H1 (cell line): ENCODE results near the gene GRID2. TPM values are rescaled to one million over a fixed set of nuclear protein-coding genes. Genes with fewer than 3 reads are reported as not detected.

Experiments used
- CTCF ChIA-PET: fragments of 300-600 bp; sonication (Branson Sonifier 250); formaldehyde crosslinking; loops from one replicate; lab custom pipeline; 2021; ENCODE audit not compliant: partially characterized antibody; lab: Charles Lee
- POLR2A ChIA-PET: fragments of 300-600 bp; sonication (Branson Sonifier 250); formaldehyde crosslinking; loops from one replicate; lab custom pipeline; 2021; ENCODE audit warnings: inconsistent platforms; ENCODE audit not compliant: partially characterized antibody; lab: Charles Lee
- DNase-seq, 2 experiments: peaks; one replicate each; pipeline versions ENCODE4 v3.0.0 to v3.0.0-alpha.2; 2010 to 2022; ENCODE audit warnings: low spot score in 2 of 2, low read depth in 1 of 2, mixed read lengths in 1 of 2
- FAIRE-seq: peaks from 2 replicates; lab custom pipeline; 2011; peaks lifted over from hg19 to GRCh38; lab: Jason Lieb, UNC
- H2AFZ ChIP-seq: 2 replicates; pipeline ENCODE4 v1.8.1; 2012; ENCODE audit warnings: low read length, inconsistent platforms
- H2AK5ac ChIP-seq: 2 replicates; pipeline ENCODE4 v1.6.1; 2013; ENCODE audit warnings: low read depth, low read length
- H2BK120ac ChIP-seq: replicated peaks from 2 replicates; pipeline ENCODE3; 2013; ENCODE audit warnings: low read depth, low read length, inconsistent platforms
- H2BK12ac ChIP-seq: 2 replicates; pipeline ENCODE4 v1.6.1; 2013; ENCODE audit warnings: low read depth, low read length
- H2BK15ac ChIP-seq: 2 replicates; pipeline ENCODE4 v1.6.1; 2013; ENCODE audit warnings: low read length
- H2BK20ac ChIP-seq: 2 replicates; pipeline ENCODE4 v1.6.1; 2013; ENCODE audit warnings: low read length
- H2BK5ac ChIP-seq: 2 replicates; pipeline ENCODE4 v1.6.1; 2013; ENCODE audit warnings: low read depth, low read length
- H3K14ac ChIP-seq: 2 replicates; pipeline ENCODE4 v1.6.1; 2013; ENCODE audit warnings: inconsistent platforms; ENCODE audit not compliant: insufficient read length
- H3K18ac ChIP-seq: 2 replicates; pipeline ENCODE4 v1.6.1; 2013; ENCODE audit warnings: low read length; ENCODE audit errors: extremely low read depth
- H3K23ac ChIP-seq: 2 replicates; pipeline ENCODE4 v1.6.1; 2013; ENCODE audit warnings: inconsistent platforms; ENCODE audit not compliant: insufficient read length
- H3K23me2 ChIP-seq: 2 replicates; pipeline ENCODE4 v1.6.1; 2013; ENCODE audit warnings: low read depth, low read length
- H3K27ac ChIP-seq: 2 replicates; pipeline ENCODE4 v1.6.1; 2011; ENCODE audit warnings: low read depth, low read length, inconsistent platforms
- H3K27me3 ChIP-seq, 4 experiments: replicated peaks in 1 of 4; 1 replicate in 1 of 4; 2 replicates in 3 of 4; pipeline versions ENCODE4 v1.6.1 to v1.8.1; 2011 to 2013; ENCODE audit warnings: low read length in 3 of 4, mild to moderate bottlenecking in 3 of 4, inconsistent platforms in 2 of 4, mixed read lengths in 2 of 4, moderate library complexity in 1 of 4; ENCODE audit not compliant: control insufficient read depth in 3 of 4, insufficient read depth in 3 of 4; ENCODE audit errors: extremely low read depth in 1 of 4
- H3K36me3 ChIP-seq, 4 experiments: 2 replicates each; pipeline versions ENCODE4 v1.6.1 to v1.8.1; 2011 to 2013; ENCODE audit warnings: mild to moderate bottlenecking in 4 of 4, low read length in 3 of 4, moderate library complexity in 2 of 4, control low read depth in 1 of 4, inconsistent platforms in 1 of 4; ENCODE audit not compliant: insufficient read depth in 4 of 4, control insufficient read depth in 2 of 4
- H3K4ac ChIP-seq: replicated peaks from 2 replicates; pipeline ENCODE3; 2013; ENCODE audit warnings: low read length, low read depth, mixed read lengths, inconsistent platforms; ENCODE audit not compliant: insufficient read length
- H3K4me1 ChIP-seq, 4 experiments: replicated peaks in 1 of 4; 1 replicate in 1 of 4; 2 replicates in 3 of 4; pipeline versions ENCODE4 v1.6.1 to v1.8.1; 2011 to 2013; ENCODE audit warnings: low read length in 3 of 4, inconsistent platforms in 2 of 4, mixed read lengths in 1 of 4; ENCODE audit not compliant: insufficient read depth in 4 of 4, control insufficient read depth in 3 of 4
- H3K4me2 ChIP-seq, 2 experiments: 2 replicates each; pipeline versions ENCODE4 v1.6.1 to v1.8.1; 2011 to 2013; ENCODE audit warnings: low read depth in 2 of 2, low read length in 2 of 2, control low read depth in 1 of 2, inconsistent platforms in 1 of 2, mild to moderate bottlenecking in 1 of 2; ENCODE audit not compliant: insufficient read depth in 1 of 2
- H3K4me3 ChIP-seq, 4 experiments: fragments of 200-600, 300-600 bp in 1 of 4; sonication (generic), shearing (Covaris generic), sonication (Bioruptor Twin) in 1 of 4; 2 replicates each; pipeline versions ENCODE4 v1.5.1 to v1.8.1; 2011 to 2016; ENCODE audit warnings: low read length in 4 of 4, low read depth in 3 of 4, control low read depth in 2 of 4, inconsistent platforms in 2 of 4, mild to moderate bottlenecking in 2 of 4, mixed read lengths in 1 of 4, moderate library complexity in 1 of 4; ENCODE audit not compliant: insufficient read depth in 2 of 4; ENCODE audit errors: extremely low read depth in 1 of 4
- H3K56ac ChIP-seq: replicated peaks from 2 replicates; pipeline ENCODE3; 2013; ENCODE audit warnings: low read depth, mild to moderate bottlenecking, mixed read lengths, low read length, inconsistent platforms; ENCODE audit not compliant: insufficient read length
- H3K79me1 ChIP-seq: 2 replicates; pipeline ENCODE4 v1.6.1; 2013; ENCODE audit warnings: low read depth, low read length, control low read depth
- H3K79me2 ChIP-seq, 2 experiments: 2 replicates each; pipeline versions ENCODE4 v1.6.1 to v1.8.1; 2012 to 2013; ENCODE audit warnings: low read length in 2 of 2, mild to moderate bottlenecking in 2 of 2, inconsistent platforms in 1 of 2; ENCODE audit not compliant: insufficient read depth in 2 of 2, control insufficient read depth in 1 of 2
- H3K9ac ChIP-seq, 4 experiments: replicated peaks in 1 of 4; 1 replicate in 1 of 4; 2 replicates in 3 of 4; pipeline versions ENCODE4 v1.6.1 to v1.8.1; 2011 to 2013; ENCODE audit warnings: low read depth in 3 of 4, low read length in 3 of 4, control low read depth in 2 of 4, mild to moderate bottlenecking in 2 of 4, moderate library complexity in 2 of 4, inconsistent platforms in 1 of 4; ENCODE audit errors: extremely low read depth in 1 of 4
- H3K9me3 ChIP-seq, 2 experiments: 2 replicates each; pipeline versions ENCODE4 v1.6.1 to v1.8.1; 2012 to 2013; ENCODE audit warnings: mild to moderate bottlenecking in 2 of 2, moderate library complexity in 2 of 2, control low read depth in 1 of 2, inconsistent platforms in 1 of 2, low read depth in 1 of 2, low read length in 1 of 2, mixed read lengths in 1 of 2; ENCODE audit not compliant: insufficient read depth in 2 of 2
- H4K20me1 ChIP-seq, 2 experiments: replicated peaks in 1 of 2; 2 replicates each; pipeline versions ENCODE3 to v1.8.1; 2011 to 2013; ENCODE audit warnings: inconsistent platforms in 2 of 2, low read length in 2 of 2, mild to moderate bottlenecking in 1 of 2; ENCODE audit not compliant: insufficient read depth in 2 of 2, control insufficient read depth in 1 of 2
- H4K5ac ChIP-seq: 2 replicates; pipeline ENCODE4 v1.6.1; 2013; ENCODE audit warnings: low read length, low read depth, mixed read lengths, inconsistent platforms; ENCODE audit not compliant: insufficient read length
- H4K8ac ChIP-seq: 2 replicates; pipeline ENCODE4 v1.8.0; 2013; ENCODE audit warnings: mild to moderate bottlenecking, moderate library complexity, low read length, inconsistent platforms; ENCODE audit not compliant: insufficient read depth; ENCODE audit errors: extremely low read depth
- H4K91ac ChIP-seq: replicated peaks from 2 replicates; pipeline ENCODE3; 2013; ENCODE audit warnings: low read length, mixed read lengths, inconsistent platforms; ENCODE audit not compliant: insufficient read length
- BRCA1 ChIP-seq: IDR thresholded peaks from 2 replicates; pipeline ENCODE4 v1.6.1; 2012; ENCODE audit warnings: low read depth, low read length, improper control_type of control experiment
- CBX8 ChIP-seq: fragments of 300-800, 300-1000 bp; sonication (generic); IDR thresholded peaks from 2 replicates; pipeline ENCODE4 v1.7.1; 2016; ENCODE audit warnings: low read depth, low read length, borderline replicate concordance
- CHD1 ChIP-seq: IDR thresholded peaks from 2 replicates; pipeline ENCODE4 v1.6.1; 2012; ENCODE audit warnings: low read depth, low read length, improper control_type of control experiment
- EGR1 ChIP-seq: IDR thresholded peaks from 2 replicates; pipeline ENCODE4 v1.6.1; 2011; ENCODE audit warnings: low read depth, low read length, borderline replicate concordance
- EP300 ChIP-seq, 2 experiments: IDR thresholded peaks; 1 replicate in 1 of 2; 2 replicates in 1 of 2; pipeline ENCODE4 v1.6.1; 2011 to 2012; ENCODE audit warnings: low read depth in 2 of 2, low read length in 2 of 2, mild to moderate bottlenecking in 2 of 2, borderline replicate concordance in 1 of 2, inconsistent platforms in 1 of 2, moderate library complexity in 1 of 2
- HDAC6 ChIP-seq: IDR thresholded peaks from one replicate; pipeline ENCODE4 v1.7.1; 2012; ENCODE audit warnings: low read depth, mild to moderate bottlenecking, inconsistent platforms, low read length, moderate library complexity
- JUN ChIP-seq: IDR thresholded peaks from 2 replicates; pipeline ENCODE4 v1.6.1; 2011; ENCODE audit warnings: low read depth, mild to moderate bottlenecking, improper control_type of control experiment, low read length
- MAX ChIP-seq: IDR thresholded peaks from 2 replicates; pipeline ENCODE4 v1.6.1; 2012; ENCODE audit warnings: inconsistent platforms
- NANOG ChIP-seq: IDR thresholded peaks from 2 replicates; pipeline ENCODE4 v1.6.1; 2011; ENCODE audit warnings: low read length, low read depth, mild to moderate bottlenecking, inconsistent platforms; ENCODE audit not compliant: insufficient read depth, poor library complexity, severe bottlenecking
- NRF1 ChIP-seq: IDR thresholded peaks from 2 replicates; pipeline ENCODE4 v1.6.1; 2011; ENCODE audit warnings: mild to moderate bottlenecking, low read depth, low read length, improper control_type of control experiment
- RFX5 ChIP-seq: IDR thresholded peaks from 2 replicates; pipeline ENCODE4 v1.6.1; 2011; ENCODE audit warnings: low read depth, low read length, improper control_type of control experiment, borderline replicate concordance
- TBP ChIP-seq: IDR thresholded peaks from 2 replicates; pipeline ENCODE4 v1.6.1; 2011; ENCODE audit warnings: low read depth, low read length, improper control_type of control experiment
- TCF12 ChIP-seq: IDR thresholded peaks from 2 replicates; pipeline ENCODE4 v1.6.1; 2011; ENCODE audit warnings: low read depth, mild to moderate bottlenecking, low read length
- WGBS, 2 experiments: shearing (Covaris generic) in 1 of 2; methylation state at CpG; one replicate each; pipeline versions ENCODE4 v1.1.6 to v1.1.7; 2013 to 2015; ENCODE audit warnings: low lambda C conversion rate in 2 of 2, mixed read lengths in 2 of 2, inconsistent platforms in 1 of 2, low coverage in 1 of 2, missing lambda C conversion rate in 1 of 2; ENCODE audit not compliant: insufficient replicate concordance in 2 of 2, insufficient coverage in 1 of 2, insufficient read length in 1 of 2; ENCODE audit errors: extremely low coverage in 1 of 2, missing lambda C conversion rate in 1 of 2; 5-methylcytosine and 5-hydroxymethylcytosine counted together
- polyA plus RNA-seq, 7 experiments: library from polyadenylated mRNA; depleted of rRNA in 3 of 7; stranded (reverse) in 5 of 7; unstranded in 2 of 7; fragments of >200 nt in 5 of 7; fragments of 200-250 nt in 2 of 7; gene quantifications; 1 replicate in 5 of 7; 2 replicates in 1 of 7; 4 replicates in 1 of 7; pipeline versions ENCODE4 v1.2.1 to v1.2.3, GENCODE V29; 2011 to 2013; ENCODE audit warnings: missing spikeins in 2 of 7, mixed read lengths in 2 of 7
- total RNA-seq: library from RNA; stranded (reverse); fragmentation: NEBNext Ultra II Directional; extraction: Animal tissue kit (Norgen Biotek cat#: 25700); gene quantifications from 2 replicates; pipeline ENCODE4 v1.2.1, GENCODE V29; 2021

Gene GRID2
- total and polyA plus RNA-seq, 2 of the 8 experiments (the other 6 are each of a cell fraction or from before 2014, with no cell fraction given): 31.1 to 81.9 TPM

GRCh38 chr4:93776386-93777080 lies 1472.8 kb downstream of the GRID2 start:
- no peak overlapping the region for H3K4me2 ChIP-seq
- H3K9me3 ChIP-seq: no peaks in the 10 kb centered on the region
- WGBS, 2 experiments: 86% methylated on average over 4 of the region's 4 CpGs; no CpG with 5 or more reads in 1 of the 2 experiments
- no peak overlapping the region for H2BK5ac ChIP-seq
- peaks cover 0 to 3% (median 0%) of the 10 kb centered on the region in 4 experiments; a peak in 2 of 7 replicates for H3K4me1 ChIP-seq
- no peak overlapping the region for H4K8ac ChIP-seq
- no peaks in the 10 kb centered on the region for H4K20me1 ChIP-seq
- H2BK15ac ChIP-seq: no peak overlapping the region
- no peak for FAIRE-seq
- CTCF ChIA-PET: interaction anchor here (1.1 to 1.8 kb wide), 4 partner anchors 9 to 66 kb away, joined by 3 to 4 read pairs (median 3); no protein-coding TSS in a partner anchor
- peaks cover 0 to 2% (median 0%) of the 10 kb centered on the region in 4 experiments; a peak in 1 of 8 replicates for H3K36me3 ChIP-seq
- H2AFZ ChIP-seq: no peak overlapping the region
- no peak for DNase-seq
- H3K9ac ChIP-seq: no peak overlapping the region
- no peak overlapping the region for H2BK120ac ChIP-seq
- no peak overlapping the region for H3K27ac ChIP-seq
- no peaks in the 10 kb centered on the region for H3K79me2 ChIP-seq
- POLR2A ChIA-PET: no interaction called here
- no peak overlapping the region for H3K56ac ChIP-seq
- H3K4ac ChIP-seq: no peak overlapping the region
- H2AK5ac ChIP-seq: no peak overlapping the region
- no peak overlapping the region for H3K18ac ChIP-seq
- no peak overlapping the region for H3K4me3 ChIP-seq
- H4K91ac ChIP-seq: no peak overlapping the region
- H2BK20ac ChIP-seq: no peak overlapping the region
- H3K23me2 ChIP-seq: no peaks in the 10 kb centered on the region
- no peak overlapping the region for H3K23ac ChIP-seq
- no peaks in the 10 kb centered on the region for H3K79me1 ChIP-seq
- H3K14ac ChIP-seq: no peak overlapping the region
- no peak overlapping the region for H2BK12ac ChIP-seq
- H4K5ac ChIP-seq: no peak overlapping the region
- no peaks in the 10 kb centered on the region for H3K27me3 ChIP-seq
- TF ChIP-seq MAX (no peak), TCF12 (no peak), TBP (no peak), NRF1 (no peak), EGR1 (no peak), RFX5 (no peak), CBX8 (no peak), CHD1 (no peak), HDAC6 (no peak), EP300 (IDR thresholded peaks at IDR 0.05; ENCODE audit: borderline replicate concordance in 1 of 2, low read depth in 2 of 2, low read length in 2 of 2) (no peak), BRCA1 (no peak), JUN (no peak), NANOG (no peak)
